Mammary epithelial cell (primary cell): Measurements from ENCODE around the gene SSH3.

Source experiments
- CTCF ChIP-seq, 2 donors: IDR thresholded peaks in 1 of 2; conservative IDR thresholded peaks in 1 of 2; 2 replicates each; pipeline ENCODE4 v1.5.1; 2011 to 2012; ENCODE audit warnings: inconsistent platforms in 2 of 2, low read length in 2 of 2, mild to moderate bottlenecking in 2 of 2, control low read depth in 1 of 2, low read depth in 1 of 2; ENCODE audit not compliant: insufficient read depth in 1 of 2; ENCODE audit errors: extremely low read depth in 1 of 2
- EZH2 ChIP-seq: IDR thresholded peaks from 2 replicates; pipeline ENCODE4 v1.6.1; 2012; ENCODE audit warnings: low read length, inconsistent platforms, borderline replicate concordance

- TF ChIP-seq EZH2 (no peak), CTCF (conservative IDR thresholded peaks at IDR 0.05 in 1 of 2, IDR thresholded peaks at IDR 0.05 in 1 of 2; ENCODE audit: extremely low read depth in 1 of 2, insufficient read depth in 1 of 2, low read depth in 1 of 2, low read length in 2 of 2) (no peak)
Observed at GRCh38 chr11:67266449-67267187, 36.7 kb upstream of the SSH3 start, which contains the start of gene GRK2.
